Loucy (cell line): ENCODE results near the gene ARHGAP6.

Source experiments
- H2AFZ ChIP-seq: fragments of 200-600 bp; sonication (generic); 2 replicates; pipeline ENCODE4 v1.6.0; 2016; ENCODE audit warnings: antibody characterized with exemption, mild to moderate bottlenecking, low read length, moderate library complexity
- H3F3A ChIP-seq: fragments of 200-600 bp; 2 replicates; pipeline ENCODE4 v1.6.0; 2016; ENCODE audit warnings: antibody characterized with exemption, low read depth, mild to moderate bottlenecking
- H3K27me3 ChIP-seq: fragments of 200-600 bp; sonication (generic); 2 replicates; pipeline ENCODE4 v1.6.1; 2014; ENCODE audit warnings: low read length, mild to moderate bottlenecking; ENCODE audit not compliant: insufficient read depth, poor library complexity, severe bottlenecking
- H3K36me3 ChIP-seq: fragments of 200-600 bp; sonication (generic); 2 replicates; pipeline ENCODE4 v1.6.1; 2016; ENCODE audit warnings: low read length; ENCODE audit not compliant: insufficient read depth
- H3K4me1 ChIP-seq: fragments of 200-600 bp; sonication (generic); 2 replicates; pipeline ENCODE4 v1.5.1; 2014; ENCODE audit warnings: low read length, mild to moderate bottlenecking; ENCODE audit not compliant: insufficient read depth, poor library complexity, severe bottlenecking
- H3K4me2 ChIP-seq: fragments of 200-600 bp; sonication (generic); 2 replicates; pipeline ENCODE4 v1.6.0; 2014; ENCODE audit warnings: antibody characterized with exemption, low read length, low read depth, mild to moderate bottlenecking; ENCODE audit not compliant: poor library complexity, severe bottlenecking
- H3K4me3 ChIP-seq: fragments of 200-600 bp; sonication (generic); 2 replicates; pipeline ENCODE4 v1.5.1; 2014; ENCODE audit warnings: low read length, mild to moderate bottlenecking, mixed read lengths; ENCODE audit not compliant: poor library complexity, severe bottlenecking
- H3K79me2 ChIP-seq: fragments of 200-600 bp; sonication (generic); 2 replicates; pipeline ENCODE4 v1.6.1; 2014; ENCODE audit warnings: low read length; ENCODE audit not compliant: insufficient read depth
- H3K9ac ChIP-seq: fragments of 200-600 bp; sonication (generic); 2 replicates; pipeline ENCODE4 v1.6.0; 2014; ENCODE audit warnings: mild to moderate bottlenecking, low read depth, low read length, moderate library complexity; ENCODE audit not compliant: poor library complexity, severe bottlenecking
- H3K9me2 ChIP-seq: fragments of 200-600 bp; sonication (generic); replicated peaks from 2 replicates; pipeline ENCODE4 v1.6.1; 2016; ENCODE audit warnings: low read depth, low read length, mixed read lengths
- H3K9me3 ChIP-seq: fragments of 200-600 bp; sonication (generic); 2 replicates; pipeline ENCODE4 v1.6.1; 2014; ENCODE audit warnings: mild to moderate bottlenecking, antibody characterized with exemption, low read length, low read depth; ENCODE audit not compliant: insufficient read depth
- H4K20me1 ChIP-seq: fragments of 200-600 bp; sonication (generic); 2 replicates; pipeline ENCODE4 v1.6.0; 2014; ENCODE audit warnings: antibody characterized with exemption, low read length, mild to moderate bottlenecking; ENCODE audit not compliant: insufficient read depth, poor library complexity, severe bottlenecking
- CTCF ChIP-seq: fragments of 200-600 bp; sonication (generic); conservative IDR thresholded peaks from 2 replicates; pipeline ENCODE4 v1.5.1; 2014; ENCODE audit warnings: mild to moderate bottlenecking, antibody characterized with exemption, low read length
- EZH2phosphoT487 ChIP-seq: fragments of 200-600 bp; IDR thresholded peaks from 2 replicates; pipeline ENCODE4 v1.6.1; 2018; ENCODE audit warnings: antibody characterized with exemption, mild to moderate bottlenecking, moderate library complexity, borderline replicate concordance

The ARHGAP6 gene

GRCh38 chrX:11698702-11699101 is 33.0 kb upstream of the ARHGAP6 start:
- H3K9ac ChIP-seq = no peak overlapping the region
- no peak overlapping the region for H2AFZ ChIP-seq
- H3K36me3 ChIP-seq = no peaks in the 10 kb centered on the region
- no peaks in the 10 kb centered on the region for H3K27me3 ChIP-seq
- no peaks in the 10 kb centered on the region for H3K79me2 ChIP-seq
- H3K4me3 ChIP-seq = no peak overlapping the region
- no peaks in the 10 kb centered on the region for H3K9me3 ChIP-seq
- H3K9me2 ChIP-seq = no peaks in the 10 kb centered on the region
- no peak for TF ChIP-seq EZH2phosphoT487
- no peak for TF ChIP-seq CTCF
- no peaks in the 10 kb centered on the region for H3F3A ChIP-seq
- H4K20me1 ChIP-seq = no peaks in the 10 kb centered on the region
- no peak overlapping the region for H3K4me2 ChIP-seq
- no peaks in the 10 kb centered on the region for H3K4me1 ChIP-seq

GRCh38 chrX:11688201-11688600 is 22.5 kb upstream of the ARHGAP6 start:
- no peaks in the 10 kb centered on the region for H3K9me2 ChIP-seq
- no peak overlapping the region for H3K4me3 ChIP-seq
- H3K79me2 ChIP-seq = no peaks in the 10 kb centered on the region
- no peaks in the 10 kb centered on the region for H3K4me1 ChIP-seq
- no peaks in the 10 kb centered on the region for H3K9me3 ChIP-seq
- no peaks in the 10 kb centered on the region for H3K27me3 ChIP-seq
- no peaks in the 10 kb centered on the region for H4K20me1 ChIP-seq
- no peaks in the 10 kb centered on the region for H3F3A ChIP-seq
- H3K4me2 ChIP-seq = no peak overlapping the region
- no peak for TF ChIP-seq EZH2phosphoT487
- no peak for TF ChIP-seq CTCF
- no peak overlapping the region for H2AFZ ChIP-seq
- no peaks in the 10 kb centered on the region for H3K36me3 ChIP-seq
- H3K9ac ChIP-seq = no peak overlapping the region

- H3K4me1 ChIP-seq = no peaks in the 10 kb centered on the region
- no peak for TF ChIP-seq EZH2phosphoT487
- TF ChIP-seq CTCF = no peak
- no peaks in the 10 kb centered on the region for H3K9me2 ChIP-seq
- no peaks in the 10 kb centered on the region for H4K20me1 ChIP-seq
- H3K79me2 ChIP-seq = no peaks in the 10 kb centered on the region
- H3K9ac ChIP-seq = no peak overlapping the region
- no peaks in the 10 kb centered on the region for H3F3A ChIP-seq
- no peaks in the 10 kb centered on the region for H3K36me3 ChIP-seq
- H2AFZ ChIP-seq = no peak overlapping the region
- H3K27me3 ChIP-seq = no peaks in the 10 kb centered on the region
- no peaks in the 10 kb centered on the region for H3K9me3 ChIP-seq
- no peak overlapping the region for H3K4me2 ChIP-seq
- H3K4me3 ChIP-seq = no peak overlapping the region
Measured at GRCh38 chrX:11687157-11687556, 21.4 kb upstream of the ARHGAP6 start.
